ENCODE data around the gene ADAM29.
"Not testable (repeated sequence)": the region's sequence is repeated elsewhere in the genome, so short reads cannot be mapped to it uniquely, and the experiment has no call there.

The ADAM29 gene

DNA sequence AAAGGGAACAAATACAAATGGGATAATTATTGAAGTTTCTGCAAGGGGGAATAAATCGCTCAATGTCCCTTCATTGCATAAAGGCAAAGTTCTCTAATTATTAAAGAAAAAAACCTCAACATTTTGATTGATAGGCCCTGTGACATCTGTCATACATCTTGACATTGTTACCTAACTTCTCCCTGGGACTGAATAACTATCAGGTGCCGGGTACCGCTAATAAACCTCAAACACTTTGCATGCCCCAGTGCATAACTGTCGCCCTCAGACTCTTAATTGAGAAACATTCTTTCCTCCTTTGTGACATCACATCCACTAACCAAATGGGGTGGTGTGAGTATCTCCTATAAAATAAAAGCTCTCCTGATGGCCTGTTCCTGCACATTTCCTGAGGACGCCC lies at the start of gene ADAM29:
Gene ADAM29 (plus strand): TSS at position 301 of the 400 bp plus-strand sequence. CDS start 57,168 bp downstream, outside the sequence.
- DNase-seq = no peak

DNA sequence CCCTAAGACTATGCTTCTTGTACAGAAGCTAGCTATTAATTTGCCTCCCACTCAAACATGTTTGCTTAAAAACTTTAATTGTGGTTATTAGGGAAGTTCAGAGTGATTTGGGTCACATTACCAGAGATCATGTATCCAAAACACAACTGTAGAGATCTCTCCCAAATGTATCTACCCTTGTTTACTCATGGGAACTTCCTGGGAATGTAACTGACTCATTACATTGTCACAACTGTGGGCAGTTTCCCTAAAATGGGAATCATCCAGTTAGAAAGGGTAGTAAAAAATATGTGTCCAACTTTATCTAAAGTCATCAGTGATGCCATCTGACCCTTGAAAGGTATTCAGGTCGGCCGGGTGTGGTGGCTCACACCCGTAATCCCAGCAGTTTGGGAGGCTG lies 48.8 kb upstream of the ADAM29 start:
- DNase-seq = no peak

DNA sequence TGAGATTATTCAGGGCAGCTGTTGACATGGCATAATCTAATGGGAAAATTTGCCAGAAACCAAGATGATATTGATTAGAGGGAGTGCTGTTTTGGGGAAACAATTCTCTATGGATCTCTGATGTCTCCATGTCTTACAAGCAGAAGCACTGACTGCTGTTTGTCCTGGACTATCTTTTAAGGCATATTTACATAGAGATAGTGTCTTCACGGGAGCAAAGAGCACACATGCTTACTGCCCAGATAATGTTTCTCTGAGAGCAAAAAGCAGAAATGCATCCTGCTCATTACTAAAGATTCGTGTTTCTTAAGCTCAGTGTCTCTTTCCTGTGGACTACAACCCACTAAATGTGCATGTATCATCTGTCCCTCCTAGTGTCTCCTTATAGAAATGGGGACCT lies 47.8 kb upstream of the ADAM29 start:
- DNase-seq = no peak

DNA sequence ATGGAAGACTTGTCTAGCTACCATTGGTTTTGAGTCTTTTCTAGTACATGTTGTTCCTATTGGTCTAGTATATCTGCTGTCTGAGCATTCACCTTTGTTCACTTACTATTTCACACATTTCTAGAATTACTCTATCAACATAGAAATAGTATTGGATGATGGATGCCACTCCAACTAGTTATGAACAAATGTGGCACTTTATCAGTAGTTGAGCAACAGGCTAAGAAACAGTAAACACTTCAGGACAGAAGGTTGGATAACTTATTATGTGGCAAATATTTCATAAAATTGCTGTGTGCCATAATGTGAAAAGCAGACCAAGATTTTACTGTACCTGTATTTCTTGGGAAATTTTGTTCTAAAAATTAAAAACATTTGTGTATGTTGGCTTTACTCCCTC lies 46.8 kb upstream of the ADAM29 start:
- no peak for DNase-seq

DNA sequence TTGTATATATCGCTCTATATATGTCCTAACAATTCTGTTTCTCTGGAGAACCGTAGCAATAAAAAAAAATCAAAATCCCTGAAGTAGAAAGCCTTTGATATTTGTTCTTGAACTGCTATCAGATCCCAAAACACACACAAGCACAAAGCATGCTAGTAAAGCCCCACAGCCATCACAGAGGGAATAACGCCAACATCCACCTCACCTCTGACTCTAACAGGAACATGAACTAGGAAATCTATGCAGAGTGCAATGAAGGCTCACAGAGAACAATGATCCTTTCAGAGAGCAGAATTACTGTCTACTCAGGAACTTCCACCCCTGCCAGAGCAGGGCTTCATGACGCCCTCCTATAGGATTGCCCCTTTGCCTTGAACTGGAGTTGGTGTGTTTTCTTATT lies 45.0 kb upstream of the ADAM29 start:
- not testable (repeated sequence) for DNase-seq

DNA sequence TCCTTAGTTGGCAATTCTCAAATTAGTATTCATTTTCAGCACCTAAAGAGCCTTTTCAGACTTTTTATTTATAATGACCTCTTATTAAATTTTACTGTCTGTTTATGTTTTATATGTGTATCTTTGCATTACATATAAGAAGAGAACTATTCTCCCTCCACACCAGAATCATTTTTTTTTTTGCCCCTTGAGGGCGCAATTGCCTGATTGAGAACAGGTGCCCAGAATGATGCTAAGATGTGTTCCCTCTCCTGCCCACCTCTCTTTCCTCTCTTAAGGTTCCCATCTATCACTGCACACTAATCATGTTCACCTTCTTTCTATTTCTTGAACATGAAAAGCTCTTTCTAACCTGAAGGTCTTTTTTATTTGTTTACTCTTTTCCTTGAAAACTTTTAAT lies 44.2 kb upstream of the ADAM29 start:
- DNase-seq = no peak

DNA sequence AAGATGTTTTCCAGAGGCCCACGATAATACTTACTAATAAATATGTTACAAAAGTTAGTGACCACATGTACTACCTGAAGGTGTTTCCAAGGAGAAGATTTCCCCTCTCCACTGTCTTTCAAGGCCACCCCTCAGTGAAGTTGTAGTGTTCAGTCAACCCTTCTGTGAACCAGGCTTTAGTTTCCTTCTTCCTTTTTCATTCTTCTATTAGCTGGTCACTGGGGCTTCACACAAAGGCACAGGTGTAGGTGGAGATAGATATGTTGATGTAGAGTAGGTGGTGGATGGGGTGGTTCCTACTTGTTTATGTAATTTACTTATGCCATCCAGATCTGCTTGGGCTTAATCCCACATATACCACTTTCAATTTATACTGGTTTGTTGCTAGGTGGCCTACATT lies 43.3 kb upstream of the ADAM29 start:
- no peak for DNase-seq

DNA sequence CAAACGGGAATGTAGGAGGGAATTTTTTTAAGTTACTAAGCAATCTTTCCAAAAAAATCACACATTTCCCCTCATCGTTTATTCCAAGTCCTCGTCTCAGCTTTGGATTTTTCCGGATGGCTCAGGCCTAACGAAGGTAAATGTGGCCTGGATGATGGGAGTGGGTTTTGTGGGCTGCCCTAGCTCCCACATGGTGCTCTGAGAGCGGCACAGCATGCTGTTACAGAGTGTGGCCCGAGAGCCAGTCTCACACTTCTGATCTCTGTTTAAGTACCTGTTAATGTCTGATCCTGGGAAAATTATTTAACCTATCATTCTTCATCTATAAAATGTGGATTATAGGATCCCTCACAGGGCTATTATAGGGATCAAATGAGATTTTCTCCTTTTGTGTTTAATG lies 38.2 kb upstream of the ADAM29 start:
- no peak for DNase-seq

DNA sequence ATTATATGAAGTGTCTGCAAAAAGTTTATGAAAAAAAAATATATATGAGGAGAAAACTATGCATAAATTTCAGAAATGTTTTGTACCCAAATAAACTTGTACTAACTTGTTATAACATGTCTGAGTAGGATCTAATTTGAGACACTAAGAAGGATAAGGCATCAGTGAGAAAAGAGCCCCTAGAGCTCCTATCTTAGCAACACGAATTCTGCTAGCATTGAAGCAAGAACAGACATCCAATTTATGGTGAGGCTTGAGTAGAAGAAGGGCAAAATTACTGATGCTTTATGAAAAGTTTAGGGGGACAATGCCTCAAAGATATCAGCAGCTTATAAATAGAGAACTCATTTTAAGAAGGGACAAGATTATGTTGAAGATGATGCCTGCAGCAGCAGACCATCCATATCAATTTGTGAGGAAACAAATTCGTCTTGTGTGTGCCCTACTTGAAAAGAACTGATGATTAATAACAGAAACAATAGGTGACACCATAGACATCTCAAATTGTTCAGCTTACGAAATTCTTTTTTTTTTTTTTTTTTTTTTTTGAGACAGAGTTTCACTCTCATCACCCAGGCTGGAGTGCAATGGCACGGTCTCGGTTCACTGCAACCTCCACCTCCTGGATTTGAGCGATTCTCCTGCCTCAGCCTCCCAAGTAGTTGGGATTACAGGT lies 35.7 kb upstream of the ADAM29 start:
- no peak for DNase-seq

DNA sequence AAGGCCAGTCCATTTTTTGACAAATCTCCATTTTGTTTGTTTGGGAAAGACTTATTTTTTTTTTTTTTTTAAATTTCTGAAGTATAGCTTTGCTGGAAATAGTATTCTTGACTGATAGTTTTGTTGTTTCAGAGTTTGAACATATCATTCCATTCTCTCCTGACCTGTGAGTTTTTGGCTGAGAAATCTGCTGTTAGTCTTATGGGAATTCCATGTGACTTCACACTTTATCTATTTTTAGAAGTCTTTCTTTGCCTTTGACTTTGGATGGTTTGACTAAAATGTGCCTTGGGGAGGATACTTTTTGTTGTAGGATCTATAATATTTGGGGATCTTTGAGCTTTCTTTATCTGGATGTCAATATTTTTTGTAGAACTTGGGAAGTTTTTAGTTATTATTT lies 10.7 kb upstream of the ADAM29 start:
- no peak for DNase-seq

DNA sequence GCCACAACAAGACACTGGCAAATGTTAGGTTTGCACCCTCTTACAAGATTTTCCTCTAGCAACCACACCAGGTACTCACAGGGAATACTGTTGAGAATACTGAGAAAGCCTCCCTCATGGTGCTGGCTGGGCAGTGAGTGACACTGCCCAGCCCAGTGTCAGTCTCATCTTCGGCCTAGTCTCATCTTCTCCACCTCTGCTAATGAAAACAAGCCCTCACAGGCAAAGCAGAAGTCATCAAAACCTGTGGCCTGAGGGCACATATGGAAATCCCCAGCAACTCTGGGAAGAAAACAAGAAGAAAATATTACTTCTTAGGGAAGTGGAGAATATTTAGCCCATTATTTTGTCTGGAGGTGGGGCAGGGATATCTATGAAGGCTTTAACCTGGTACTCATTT lies 7.9 kb upstream of the ADAM29 start:
- DNase-seq = no peak

DNA sequence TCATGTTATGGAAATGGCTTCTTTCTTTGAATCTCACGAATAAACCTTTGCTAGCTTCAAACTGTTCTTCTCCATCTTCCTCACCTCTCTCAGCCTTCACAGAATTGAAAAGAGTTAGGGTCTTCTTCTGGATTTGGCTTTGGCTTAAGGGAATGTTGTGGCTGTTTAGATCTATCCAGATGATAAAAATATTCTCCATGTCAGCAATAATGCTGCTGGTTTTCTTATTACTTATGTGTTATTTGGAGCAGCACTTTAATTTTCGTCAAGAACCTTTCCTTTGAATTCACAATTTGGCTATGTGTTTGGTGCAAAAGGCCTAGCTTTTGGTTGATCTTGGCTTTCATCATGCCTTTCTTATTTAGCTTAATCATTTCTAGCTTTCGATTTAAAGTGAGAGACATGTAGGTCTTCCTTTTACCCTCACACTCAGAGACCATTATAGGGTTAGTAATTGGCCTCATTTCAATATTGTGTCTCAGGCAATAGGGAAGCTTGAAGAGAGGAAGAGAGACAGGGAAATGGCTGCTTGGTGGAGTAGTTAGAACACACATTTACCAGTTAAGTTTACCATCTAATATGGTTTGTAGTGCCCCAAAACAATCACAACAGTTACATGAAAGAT lies 5.1 kb upstream of the ADAM29 start:
- no peak for DNase-seq

DNA sequence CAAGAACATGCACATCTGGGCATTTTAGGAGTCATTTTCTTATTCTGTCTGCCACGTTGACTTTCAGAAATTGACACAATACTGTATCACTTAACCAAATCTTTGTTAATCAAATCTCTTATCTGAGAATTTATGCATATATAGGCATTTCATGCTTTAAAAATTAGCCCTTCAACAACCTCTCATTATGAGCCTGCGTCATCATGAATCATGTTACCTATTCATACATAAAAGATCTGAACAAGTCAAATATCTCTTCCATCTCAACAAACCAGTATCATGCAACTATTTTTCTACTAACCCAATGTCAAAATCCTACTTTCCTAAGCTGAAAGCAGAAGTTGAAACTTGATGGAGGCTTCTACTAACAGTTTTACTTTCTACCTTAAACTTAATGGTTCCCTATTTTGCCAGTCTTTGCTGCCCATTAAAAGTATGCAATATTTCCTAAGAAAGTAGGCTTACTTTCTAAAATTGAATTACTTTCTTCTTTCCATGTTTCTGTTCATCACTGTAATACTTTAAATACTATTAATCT lies 1.8 kb downstream of the ADAM29 start:
- no peak for DNase-seq

DNA sequence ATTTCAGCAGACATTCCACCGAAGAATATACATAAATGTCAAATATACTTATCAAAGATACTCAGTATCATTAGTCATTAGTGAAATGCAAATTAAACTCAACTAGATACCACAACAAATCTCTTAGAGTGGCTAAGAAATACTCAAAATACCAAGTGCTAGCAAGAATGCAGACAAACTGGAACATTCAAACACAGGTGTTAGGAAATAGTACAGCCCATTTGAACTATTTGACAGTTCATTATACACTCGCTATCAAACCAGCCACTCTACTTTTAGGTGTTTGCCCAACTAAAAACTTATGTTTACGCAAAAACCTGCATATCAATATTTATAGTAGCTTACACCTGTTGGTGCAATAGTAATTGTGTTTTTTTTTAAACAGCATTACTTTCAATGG lies 8.8 kb downstream of the ADAM29 start:
- DNase-seq = no peak

DNA sequence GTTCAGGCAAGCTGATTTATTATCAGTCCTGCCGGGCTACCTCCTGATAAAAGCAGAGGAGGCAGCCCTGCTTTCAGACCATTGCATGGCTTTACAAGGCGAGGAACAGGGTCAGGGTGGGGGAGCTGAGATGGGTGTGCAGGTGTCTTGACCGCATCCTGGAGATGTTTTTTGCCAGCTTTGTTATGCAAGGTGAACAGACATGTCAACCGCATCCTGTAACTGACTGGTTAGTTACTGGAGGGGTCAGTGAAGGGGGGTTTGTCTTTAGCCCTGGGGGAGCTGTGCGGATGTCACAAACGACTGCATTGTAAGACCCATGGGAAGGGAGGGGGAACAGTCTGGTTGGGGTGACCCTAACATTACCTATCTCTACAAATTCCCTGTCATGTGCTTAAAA lies 10.0 kb downstream of the ADAM29 start:
- DNase-seq = no peak

DNA sequence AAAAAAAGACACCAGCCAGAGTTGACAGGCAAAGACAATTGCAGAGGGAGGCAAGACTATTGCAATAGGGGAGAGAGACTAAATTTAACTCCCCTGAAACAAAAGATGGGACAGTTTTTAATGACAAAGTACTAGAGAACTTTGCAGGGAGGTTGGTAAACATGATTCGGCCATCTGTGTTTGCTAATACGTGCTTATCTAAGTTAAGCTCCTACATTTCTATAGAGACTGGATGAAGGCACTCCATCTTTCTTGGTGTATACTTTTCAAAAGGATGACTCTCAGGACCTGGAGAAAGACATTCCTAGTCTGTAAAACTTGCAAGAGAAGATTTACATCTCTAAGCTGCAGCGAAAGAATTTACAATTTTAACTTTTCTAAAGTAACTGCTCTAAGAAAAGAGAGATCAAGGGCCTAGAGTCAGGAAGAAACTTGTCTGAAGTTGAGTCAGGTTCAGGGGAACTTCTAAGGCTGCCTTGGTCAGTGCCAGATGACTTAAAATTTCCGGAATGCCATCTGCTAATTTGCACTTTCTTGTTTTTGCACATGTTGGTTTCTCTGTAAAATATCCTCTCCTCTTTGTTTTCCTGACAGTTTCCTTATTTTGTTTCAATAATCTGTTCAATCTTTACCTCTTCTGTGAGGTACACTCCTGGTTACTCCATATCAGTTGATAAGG lies 10.6 kb downstream of the ADAM29 start:
- DNase-seq = no peak

DNA sequence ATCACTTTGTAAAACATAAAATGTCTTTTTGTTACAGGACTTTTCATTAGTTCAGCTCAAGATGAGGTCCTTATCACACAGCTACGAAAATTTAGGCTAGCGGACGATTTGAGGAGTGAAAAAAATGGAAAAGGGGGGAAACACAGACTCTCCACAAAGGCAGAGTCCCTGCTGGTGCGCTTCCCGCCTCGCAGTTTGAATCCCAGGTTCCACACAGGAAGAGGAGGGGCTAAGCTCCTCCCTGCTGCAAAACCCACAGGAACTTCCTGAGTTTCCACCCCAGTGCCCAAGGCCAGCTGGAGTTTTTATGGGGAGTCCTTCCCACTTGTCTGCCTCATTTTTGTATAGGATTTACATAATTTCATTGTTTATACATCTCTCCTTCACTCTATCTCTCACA lies 11.2 kb downstream of the ADAM29 start:
- DNase-seq = no peak

DNA sequence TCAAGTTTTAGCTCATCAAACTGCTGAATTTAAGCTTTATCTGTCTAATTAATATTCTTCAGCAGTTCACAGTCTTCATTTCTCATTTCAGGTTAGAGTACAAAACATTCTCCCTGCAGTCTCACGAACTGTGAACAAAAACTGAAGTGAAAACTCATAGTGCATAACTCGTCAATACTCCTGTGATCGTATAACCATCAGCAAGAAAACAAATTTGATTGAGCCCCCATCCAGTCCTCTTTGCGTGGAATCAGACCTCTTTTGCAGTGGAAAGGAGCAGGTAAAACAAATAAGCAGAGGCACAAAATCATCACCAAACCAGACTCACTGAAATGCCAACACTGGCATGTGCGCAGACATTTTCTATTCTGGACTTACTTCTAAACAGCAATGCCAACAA lies 12.7 kb downstream of the ADAM29 start:
- DNase-seq = no peak

DNA sequence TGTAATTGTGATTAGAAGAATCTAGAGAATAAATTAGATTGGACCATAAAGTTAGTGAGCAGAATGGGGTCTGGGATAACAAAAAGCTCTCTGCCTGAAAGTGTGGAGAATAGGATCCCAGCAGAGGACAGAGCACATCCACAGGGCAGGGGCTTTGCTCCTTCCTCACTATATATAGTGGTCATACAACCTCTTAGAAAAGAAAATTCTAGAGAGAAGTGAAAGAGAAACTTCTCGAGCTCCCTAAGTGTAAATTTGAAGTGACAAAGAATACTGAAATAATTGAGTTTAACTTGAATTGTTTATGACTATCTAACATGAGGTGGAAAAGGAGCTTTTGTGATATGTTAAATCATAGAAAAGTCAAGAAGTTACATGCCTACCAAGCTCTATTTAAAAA lies 14.9 kb downstream of the ADAM29 start:
- no peak for DNase-seq

DNA sequence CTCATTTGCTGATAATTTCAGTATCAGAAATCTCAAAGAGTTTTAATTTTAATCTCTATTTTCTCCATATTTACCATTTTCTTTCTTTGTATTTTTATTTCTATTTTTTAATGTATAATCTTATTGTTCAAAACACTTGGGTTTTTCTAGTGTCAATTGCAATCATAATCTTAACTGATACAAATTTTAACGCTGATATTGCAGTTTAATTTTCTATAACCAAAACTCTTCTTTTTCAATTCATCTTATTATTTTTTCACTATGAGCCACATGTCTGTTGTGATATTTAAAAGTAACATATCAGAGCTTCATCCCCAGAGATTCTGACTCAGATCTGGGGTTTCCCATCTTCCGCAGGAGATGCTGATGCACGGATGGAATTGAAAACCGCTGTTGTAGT lies 16.2 kb downstream of the ADAM29 start:
- no peak for DNase-seq

DNA sequence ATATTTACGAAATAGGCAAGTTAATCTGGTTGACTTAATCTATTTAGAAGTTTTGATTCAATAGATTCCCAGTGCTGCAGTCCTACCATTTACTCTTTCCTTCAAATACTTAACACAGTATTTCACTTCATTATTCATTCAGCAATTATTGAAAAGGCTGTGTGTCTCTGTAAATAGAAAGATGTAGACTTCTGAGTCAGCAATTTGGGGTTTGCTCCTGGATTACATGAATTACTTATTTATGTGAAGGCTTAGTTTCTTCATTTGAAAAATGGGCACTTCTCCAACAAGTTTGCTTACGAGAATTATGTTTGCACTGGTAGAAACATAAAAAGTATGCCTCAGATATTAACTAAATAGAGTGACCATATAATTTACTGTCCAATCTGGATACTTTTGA lies 17.4 kb downstream of the ADAM29 start:
- no peak for DNase-seq

DNA sequence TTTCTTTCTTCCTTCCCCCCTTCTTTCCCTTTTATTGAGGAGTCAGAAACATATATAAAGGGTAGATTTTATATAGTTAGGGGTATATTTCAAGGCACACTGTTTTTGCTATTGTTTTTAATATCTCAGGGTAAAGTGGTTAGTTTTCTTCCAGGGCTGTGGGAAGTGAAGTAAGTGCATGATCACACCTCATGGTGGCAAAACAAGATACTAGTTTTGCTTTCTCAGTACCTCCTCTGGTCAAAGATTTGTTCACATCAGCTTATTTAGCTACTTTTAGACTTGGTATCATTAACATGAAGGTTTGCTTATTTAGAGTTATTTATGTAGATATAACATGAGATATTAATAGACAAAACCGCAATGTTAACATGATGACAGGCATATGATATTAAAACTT lies 21.8 kb downstream of the ADAM29 start:
- DNase-seq = no peak

DNA sequence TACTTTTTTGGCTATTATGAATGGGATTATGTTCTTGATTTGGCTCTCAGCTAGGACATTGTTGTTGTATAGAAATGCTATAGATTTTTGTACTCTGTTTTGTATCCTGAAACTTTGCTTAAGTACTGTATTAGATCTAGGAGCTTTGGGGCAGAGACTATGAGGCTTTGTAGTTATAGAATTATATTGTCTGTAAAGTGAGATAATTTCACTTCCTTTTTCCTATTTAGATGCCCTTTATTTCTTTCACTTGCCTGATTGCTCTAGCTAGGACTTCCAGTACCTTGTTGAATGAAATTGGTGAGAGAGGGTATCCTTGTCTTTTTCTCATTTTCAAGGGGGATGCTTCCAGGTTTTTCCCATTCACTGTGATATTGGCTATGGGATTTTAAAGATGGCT lies 28.1 kb downstream of the ADAM29 start:
- DNase-seq = no peak

DNA sequence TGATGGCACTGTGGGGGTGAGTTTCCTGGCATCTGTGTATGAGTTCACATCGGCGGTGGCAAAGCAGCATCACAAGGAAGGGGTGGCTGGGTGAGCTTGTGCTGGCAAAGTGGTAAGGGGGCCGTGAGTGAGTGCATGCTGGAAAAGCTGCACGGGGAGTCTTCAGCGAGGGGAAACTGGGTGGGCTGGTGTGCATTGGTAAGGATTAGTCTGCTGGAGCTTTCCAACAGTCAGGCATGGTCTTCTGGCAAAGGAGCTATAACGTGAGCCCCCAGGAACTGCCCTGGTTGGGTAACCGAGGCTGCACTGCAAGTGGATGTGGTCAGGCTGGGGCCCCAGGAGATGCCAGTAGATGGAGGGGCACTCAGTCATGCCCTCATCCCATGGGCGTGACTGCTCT lies 30.7 kb downstream of the ADAM29 start:
- no peak for DNase-seq

Measured in inflammatory macrophage treated with lipopolysaccharide for 4 hours (primary cell).